Gastrocnemius medialis (tissue), 4 donors: ENCODE results near the gene TRIP12.

Source experiments
- POLR2A ChIP-seq, 2 donors: fragments of 450-650 bp; IDR thresholded peaks; one replicate each; pipeline ENCODE4 v1.6.1; 2017; ENCODE audit warnings: antibody characterized with exemption in 2 of 2, mild to moderate bottlenecking in 2 of 2, moderate library complexity in 2 of 2
- TF ChIP-seq, protein P1 (sequence below), 5 experiments: fragments of 450-650 bp in 3 of 5; fragments of 200-600 bp in 2 of 5; sonication (generic) in 2 of 5; IDR thresholded peaks in 4 of 5; conservative IDR thresholded peaks in 1 of 5; 1 replicate in 4 of 5; 2 replicates in 1 of 5; pipeline ENCODE4 v1.5.1; 2016 to 2019; ENCODE audit warnings: antibody characterized with exemption in 5 of 5, mild to moderate bottlenecking in 3 of 5, moderate library complexity in 3 of 5

DNA sequence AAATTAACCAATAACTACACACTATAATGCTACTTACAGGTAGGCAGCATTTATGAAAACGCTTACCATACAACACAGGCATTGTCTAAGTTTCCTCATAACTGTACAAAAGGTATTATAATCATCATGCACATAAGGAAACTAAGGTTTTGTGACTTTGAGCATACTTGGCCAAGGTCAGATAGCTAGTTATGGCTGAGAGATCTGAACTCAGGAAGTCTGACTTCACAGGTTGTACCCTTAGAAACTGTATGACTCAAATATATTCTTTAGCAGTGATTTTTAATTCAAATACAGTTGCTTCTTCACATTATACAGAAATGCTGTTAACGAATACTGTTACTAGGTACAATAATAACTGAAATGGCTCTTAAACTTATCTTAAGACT, 89.3 kb downstream of the TRIP12 start:
- no peak for TF ChIP-seq POLR2A (IDR thresholded peaks at IDR 0.05)
- TF ChIP-seq, protein P1, sequence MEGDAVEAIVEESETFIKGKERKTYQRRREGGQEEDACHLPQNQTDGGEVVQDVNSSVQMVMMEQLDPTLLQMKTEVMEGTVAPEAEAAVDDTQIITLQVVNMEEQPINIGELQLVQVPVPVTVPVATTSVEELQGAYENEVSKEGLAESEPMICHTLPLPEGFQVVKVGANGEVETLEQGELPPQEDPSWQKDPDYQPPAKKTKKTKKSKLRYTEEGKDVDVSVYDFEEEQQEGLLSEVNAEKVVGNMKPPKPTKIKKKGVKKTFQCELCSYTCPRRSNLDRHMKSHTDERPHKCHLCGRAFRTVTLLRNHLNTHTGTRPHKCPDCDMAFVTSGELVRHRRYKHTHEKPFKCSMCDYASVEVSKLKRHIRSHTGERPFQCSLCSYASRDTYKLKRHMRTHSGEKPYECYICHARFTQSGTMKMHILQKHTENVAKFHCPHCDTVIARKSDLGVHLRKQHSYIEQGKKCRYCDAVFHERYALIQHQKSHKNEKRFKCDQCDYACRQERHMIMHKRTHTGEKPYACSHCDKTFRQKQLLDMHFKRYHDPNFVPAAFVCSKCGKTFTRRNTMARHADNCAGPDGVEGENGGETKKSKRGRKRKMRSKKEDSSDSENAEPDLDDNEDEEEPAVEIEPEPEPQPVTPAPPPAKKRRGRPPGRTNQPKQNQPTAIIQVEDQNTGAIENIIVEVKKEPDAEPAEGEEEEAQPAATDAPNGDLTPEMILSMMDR (IDR thresholded peaks at IDR 0.05 in 4 of 5, conservative IDR thresholded peaks at IDR 0.05 in 1 of 5): no peak
